C4-2B (cell line): ENCODE measurements around the gene CR2.

Source experiments
- CTCF ChIP-seq: fragments of 450-650 bp; conservative IDR thresholded peaks from 2 replicates; pipeline ENCODE4 v1.5.1; 2017; ENCODE audit warnings: mild to moderate bottlenecking
- ZFX ChIP-seq: fragments of 450-650 bp; IDR thresholded peaks from 2 replicates; pipeline ENCODE4 v1.6.1; 2017

- TF ChIP-seq CTCF, result no peak
- no peak for TF ChIP-seq ZFX
Measured at GRCh38 chr1:207414606-207415108, 39.5 kb upstream of the CR2 start.
